HepG2 (cell line): ENCODE measurements around the gene RPL41. TPM values are rescaled to one million over a fixed set of nuclear protein-coding genes. Genes with fewer than 3 reads are reported as not detected.

Source experiments
- FLYWCH1 ChIP-seq: sonication (generic); formaldehyde crosslinking; IDR thresholded peaks from 2 replicates; pipeline ENCODE4 v1.8.1; 2023; ENCODE audit warnings: mild to moderate bottlenecking, missing genetic modification reagents
- GLI4 ChIP-seq: sonication (generic); formaldehyde crosslinking; IDR thresholded peaks from 2 replicates; pipeline ENCODE4 v1.5.1; 2020; ENCODE audit warnings: missing genetic modification reagents, mild to moderate bottlenecking, moderate library complexity, borderline replicate concordance
- HOXA5 ChIP-seq: sonication (generic); formaldehyde crosslinking; IDR thresholded peaks from 2 replicates; pipeline ENCODE4 v1.4.0; 2020; ENCODE audit warnings: missing genetic modification reagents
- KMT2A ChIP-seq: sonication (generic); formaldehyde crosslinking; IDR thresholded peaks from 2 replicates; pipeline ENCODE4 v1.4.0; 2020; ENCODE audit warnings: missing genetic modification reagents
- PHF5A ChIP-seq: IDR thresholded peaks from one replicate; pipeline ENCODE4 v1.6.1; 2018; ENCODE audit warnings: low read depth, missing genetic modification reagents; ENCODE audit not compliant: unreplicated experiment
- POLR2AphosphoS2 ChIP-seq: IDR thresholded peaks from 2 replicates; pipeline ENCODE4 v1.6.1; 2011; ENCODE audit warnings: low read depth, low read length, improper control_type of control experiment
- TCF7L2 ChIP-seq: IDR thresholded peaks from 2 replicates; pipeline ENCODE4 v1.6.1; 2011; ENCODE audit warnings: mild to moderate bottlenecking, low read depth, low read length, moderate library complexity
- ZNF253 ChIP-seq: sonication (generic); formaldehyde crosslinking; IDR thresholded peaks from 2 replicates; pipeline ENCODE4 v1.8.0; 2022; ENCODE audit warnings: mild to moderate bottlenecking, missing genetic modification reagents, borderline replicate concordance
- ZNF260 ChIP-seq: sonication (generic); formaldehyde crosslinking; IDR thresholded peaks from 2 replicates; pipeline ENCODE4 v1.4.0; 2020; ENCODE audit warnings: missing genetic modification reagents, low read depth, mild to moderate bottlenecking, borderline replicate concordance
- ZNF431 ChIP-seq: sonication (generic); formaldehyde crosslinking; IDR thresholded peaks from 2 replicates; pipeline ENCODE4 v1.9.0; 2022; ENCODE audit warnings: missing genetic modification reagents, low read depth, mild to moderate bottlenecking, borderline replicate concordance
- ZNF550 ChIP-seq: sonication (generic); formaldehyde crosslinking; IDR thresholded peaks from 2 replicates; pipeline ENCODE4 v1.4.0; 2020; ENCODE audit warnings: mild to moderate bottlenecking, missing genetic modification reagents, borderline replicate concordance
- ZNF563 ChIP-seq: sonication (generic); formaldehyde crosslinking; IDR thresholded peaks from 2 replicates; pipeline ENCODE4 v1.8.0; 2022; ENCODE audit warnings: mild to moderate bottlenecking, moderate library complexity, missing genetic modification reagents
- ZNF772 ChIP-seq: sonication (generic); formaldehyde crosslinking; IDR thresholded peaks from 2 replicates; pipeline ENCODE4 v1.5.0; 2020; ENCODE audit warnings: mild to moderate bottlenecking, missing genetic modification reagents
- polyA plus RNA-seq, 8 experiments: library from polyadenylated mRNA; depleted of rRNA in 3 of 8; stranded (reverse) in 7 of 8; unstranded in 1 of 8; fragments of >200 nt; fragmentation: Illumina TruSeq in 4 of 8; extraction: Trizol in 4 of 8; gene quantifications; 2 replicates each; pipeline versions ENCODE4 v1.2.1 to v1.2.3, GENCODE V29; 2011 to 2016; ENCODE audit warnings: low read depth in 4 of 8, missing spikeins in 1 of 8, mixed read lengths in 1 of 8; ENCODE audit not compliant: insufficient read depth in 1 of 8
- total RNA-seq, 5 experiments: library from RNA; depleted of rRNA; stranded (reverse); fragments of >200 nt; fragmentation: Illumina TruSeq; extraction: Trizol; gene quantifications; 2 replicates each; pipeline ENCODE4 v1.2.3, GENCODE V29; 2016; ENCODE audit warnings: low read depth in 1 of 5
- TF ChIP-seq, protein P1 (sequence below): sonication (generic); formaldehyde crosslinking; IDR thresholded peaks from 2 replicates; pipeline ENCODE4 v1.8.0; 2022; ENCODE audit warnings: mild to moderate bottlenecking, missing genetic modification reagents; ENCODE audit not compliant: insufficient replicate concordance
- TF ChIP-seq, protein P2 (sequence below), 2 experiments: IDR thresholded peaks; 2 replicates each; pipeline ENCODE4 v1.6.1; 2011 to 2012; ENCODE audit warnings: low read length in 2 of 2, borderline replicate concordance in 1 of 2, low read depth in 1 of 2, mild to moderate bottlenecking in 1 of 2, moderate library complexity in 1 of 2
- TF ChIP-seq, protein P3 (sequence below): sonication (generic); formaldehyde crosslinking; IDR thresholded peaks from 2 replicates; pipeline ENCODE4 v1.8.1; 2023; ENCODE audit warnings: missing genetic modification reagents, inconsistent platforms, borderline replicate concordance
- TF ChIP-seq, protein P4 (sequence below): sonication (generic); formaldehyde crosslinking; IDR thresholded peaks from 2 replicates; pipeline ENCODE4 v1.8.1; 2023; ENCODE audit warnings: mild to moderate bottlenecking, missing genetic modification reagents, borderline replicate concordance

RPL41 gene
- total and polyA plus RNA-seq, 2 of the 13 experiments (the other 11 are each of a cell fraction or from before 2014, with no cell fraction given) = 4,012 to 7,670 TPM

DNA sequence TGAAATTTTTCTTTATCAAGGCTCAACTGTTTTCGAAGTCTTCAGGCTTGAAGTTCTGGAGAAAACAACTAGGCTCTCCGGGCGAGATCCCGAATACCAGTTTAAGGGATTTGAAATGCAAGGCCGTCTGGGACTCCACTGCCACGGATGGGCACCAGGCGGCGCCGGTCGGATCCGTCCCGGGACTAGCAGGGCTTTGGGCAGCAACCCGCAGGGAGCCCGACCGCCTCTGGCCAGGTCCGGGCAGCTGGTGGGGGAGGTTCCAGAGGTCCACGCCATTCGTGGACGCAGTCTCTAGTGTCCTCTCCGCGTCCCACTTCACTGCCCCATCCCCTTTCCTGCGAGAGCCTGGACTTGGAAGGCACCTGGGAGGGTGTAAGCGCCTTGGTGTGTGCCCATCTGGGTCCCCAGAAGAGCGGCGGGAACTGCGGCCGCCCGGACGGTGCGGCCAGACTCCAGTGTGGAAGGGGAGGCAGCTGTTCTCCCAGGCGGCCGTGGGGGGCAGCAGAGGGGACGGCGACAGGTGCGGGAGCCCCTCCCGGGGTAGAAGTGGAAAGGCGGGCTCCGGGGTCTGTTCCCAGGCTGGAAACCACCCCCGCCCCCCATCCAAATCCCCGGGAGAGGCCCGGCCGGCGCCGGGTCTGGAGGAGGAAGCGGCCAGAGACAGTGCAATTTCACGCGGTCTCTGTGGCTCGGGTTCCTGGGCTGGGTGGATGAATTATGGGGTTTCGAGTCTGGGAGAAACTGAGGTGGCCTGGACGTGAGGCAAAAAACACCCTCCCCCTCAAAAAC lies 37.3 kb upstream of the RPL41 start (continued):
- TF ChIP-seq, protein P1, sequence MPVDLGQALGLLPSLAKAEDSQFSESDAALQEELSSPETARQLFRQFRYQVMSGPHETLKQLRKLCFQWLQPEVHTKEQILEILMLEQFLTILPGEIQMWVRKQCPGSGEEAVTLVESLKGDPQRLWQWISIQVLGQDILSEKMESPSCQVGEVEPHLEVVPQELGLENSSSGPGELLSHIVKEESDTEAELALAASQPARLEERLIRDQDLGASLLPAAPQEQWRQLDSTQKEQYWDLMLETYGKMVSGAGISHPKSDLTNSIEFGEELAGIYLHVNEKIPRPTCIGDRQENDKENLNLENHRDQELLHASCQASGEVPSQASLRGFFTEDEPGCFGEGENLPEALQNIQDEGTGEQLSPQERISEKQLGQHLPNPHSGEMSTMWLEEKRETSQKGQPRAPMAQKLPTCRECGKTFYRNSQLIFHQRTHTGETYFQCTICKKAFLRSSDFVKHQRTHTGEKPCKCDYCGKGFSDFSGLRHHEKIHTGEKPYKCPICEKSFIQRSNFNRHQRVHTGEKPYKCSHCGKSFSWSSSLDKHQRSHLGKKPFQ (CRISPR knock-in tag) = peak; percentile 5
- TF ChIP-seq PHF5A (CRISPR knock-in tag) (no peak), ZNF563 (CRISPR knock-in tag) (no peak), TCF7L2 (no peak), ZNF550 (CRISPR knock-in tag) (no peak), FLYWCH1 (CRISPR knock-in tag) (peak; percentile 37; the same call in 1 of the 2 replicates), KMT2A (CRISPR knock-in tag) (peak; percentile 36; the same call in 1 of the 2 replicates), POLR2AphosphoS2 (no peak), GLI4 (CRISPR knock-in tag) (no peak), HOXA5 (CRISPR knock-in tag) (no peak), ZNF431 (CRISPR knock-in tag) (no peak), ZNF772 (0 out of 2 replicates have a peak, but pooled peaks have one; percentile 65), ZNF260 (CRISPR knock-in tag) (no peak), ZNF253 (no peak)
- TF ChIP-seq, protein P2, sequence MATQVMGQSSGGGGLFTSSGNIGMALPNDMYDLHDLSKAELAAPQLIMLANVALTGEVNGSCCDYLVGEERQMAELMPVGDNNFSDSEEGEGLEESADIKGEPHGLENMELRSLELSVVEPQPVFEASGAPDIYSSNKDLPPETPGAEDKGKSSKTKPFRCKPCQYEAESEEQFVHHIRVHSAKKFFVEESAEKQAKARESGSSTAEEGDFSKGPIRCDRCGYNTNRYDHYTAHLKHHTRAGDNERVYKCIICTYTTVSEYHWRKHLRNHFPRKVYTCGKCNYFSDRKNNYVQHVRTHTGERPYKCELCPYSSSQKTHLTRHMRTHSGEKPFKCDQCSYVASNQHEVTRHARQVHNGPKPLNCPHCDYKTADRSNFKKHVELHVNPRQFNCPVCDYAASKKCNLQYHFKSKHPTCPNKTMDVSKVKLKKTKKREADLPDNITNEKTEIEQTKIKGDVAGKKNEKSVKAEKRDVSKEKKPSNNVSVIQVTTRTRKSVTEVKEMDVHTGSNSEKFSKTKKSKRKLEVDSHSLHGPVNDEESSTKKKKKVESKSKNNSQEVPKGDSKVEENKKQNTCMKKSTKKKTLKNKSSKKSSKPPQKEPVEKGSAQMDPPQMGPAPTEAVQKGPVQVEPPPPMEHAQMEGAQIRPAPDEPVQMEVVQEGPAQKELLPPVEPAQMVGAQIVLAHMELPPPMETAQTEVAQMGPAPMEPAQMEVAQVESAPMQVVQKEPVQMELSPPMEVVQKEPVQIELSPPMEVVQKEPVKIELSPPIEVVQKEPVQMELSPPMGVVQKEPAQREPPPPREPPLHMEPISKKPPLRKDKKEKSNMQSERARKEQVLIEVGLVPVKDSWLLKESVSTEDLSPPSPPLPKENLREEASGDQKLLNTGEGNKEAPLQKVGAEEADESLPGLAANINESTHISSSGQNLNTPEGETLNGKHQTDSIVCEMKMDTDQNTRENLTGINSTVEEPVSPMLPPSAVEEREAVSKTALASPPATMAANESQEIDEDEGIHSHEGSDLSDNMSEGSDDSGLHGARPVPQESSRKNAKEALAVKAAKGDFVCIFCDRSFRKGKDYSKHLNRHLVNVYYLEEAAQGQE (IDR thresholded peaks at IDR 0.05; ENCODE audit: borderline replicate concordance in 1 of 2, low read depth in 1 of 2, low read length in 2 of 2) = no peak
- TF ChIP-seq, protein P3, sequence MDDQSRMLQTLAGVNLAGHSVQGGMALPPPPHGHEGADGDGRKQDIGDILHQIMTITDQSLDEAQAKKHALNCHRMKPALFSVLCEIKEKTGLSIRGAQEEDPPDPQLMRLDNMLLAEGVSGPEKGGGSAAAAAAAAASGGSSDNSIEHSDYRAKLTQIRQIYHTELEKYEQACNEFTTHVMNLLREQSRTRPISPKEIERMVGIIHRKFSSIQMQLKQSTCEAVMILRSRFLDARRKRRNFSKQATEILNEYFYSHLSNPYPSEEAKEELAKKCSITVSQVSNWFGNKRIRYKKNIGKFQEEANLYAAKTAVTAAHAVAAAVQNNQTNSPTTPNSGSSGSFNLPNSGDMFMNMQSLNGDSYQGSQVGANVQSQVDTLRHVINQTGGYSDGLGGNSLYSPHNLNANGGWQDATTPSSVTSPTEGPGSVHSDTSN (CRISPR knock-in tag) = no peak
- TF ChIP-seq, protein P4, sequence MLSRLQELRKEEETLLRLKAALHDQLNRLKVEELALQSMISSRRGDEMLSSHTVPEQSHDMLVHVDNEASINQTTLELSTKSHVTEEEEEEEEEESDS = no peak
